CD4-positive, alpha-beta T cell treated with Interleukin-2 at 100 ng/mL for 4 hours (primary cell): Measurements from ENCODE around the gene JMJD6.
A peak's percentile ranks its signal among the peaks of the same experiment; 100 is the strongest.

Source experiments
- DNase-seq: peaks from one replicate; pipeline ENCODE4 v3.0.0-alpha.2; 2020; ENCODE audit warnings: low spot score

The JMJD6 gene

GRCh38 chr17:76679239-76679638 is 47.2 kb downstream of the JMJD6 start:
- DNase-seq = no peak

- peak; percentile 41 for DNase-seq
Measured at GRCh38 chr17:76678330-76678729, 48.1 kb downstream of the JMJD6 start.

- no peak for DNase-seq
Measured at GRCh38 chr17:76677406-76677805, 49.0 kb downstream of the JMJD6 start.

GRCh38 chr17:76676629-76677028 is 49.8 kb downstream of the JMJD6 start:
- no peak for DNase-seq

GRCh38 chr17:76675648-76676047 is 50.8 kb downstream of the JMJD6 start:
- DNase-seq = no peak

GRCh38 chr17:76674600-76674999 is 51.8 kb downstream of the JMJD6 start:
- DNase-seq = no peak

- DNase-seq = no peak
Measured at GRCh38 chr17:76673729-76674128, 52.7 kb downstream of the JMJD6 start.

- DNase-seq = no peak
Measured at GRCh38 chr17:76672892-76673291, 53.5 kb downstream of the JMJD6 start.

GRCh38 chr17:76672270-76672851 is 54.0 kb downstream of the JMJD6 start:
- no peak for DNase-seq

- no peak for DNase-seq
Measured at GRCh38 chr17:76671912-76672262, 54.5 kb downstream of the JMJD6 start.

- DNase-seq = peak; percentile 100
Measured at GRCh38 chr17:76671123-76671911, 55.1 kb downstream of the JMJD6 start.

GRCh38 chr17:76670718-76671122 is 55.7 kb downstream of the JMJD6 start:
- DNase-seq = no peak

GRCh38 chr17:76670020-76670717 is 56.2 kb downstream of the JMJD6 start:
- DNase-seq = no peak
